ENCODE results near the gene ECE1.
"Not testable (repeated sequence)": the region's sequence is repeated elsewhere in the genome, so short reads cannot be mapped to it uniquely, and the experiment has no call there.

Gene ECE1

GRCh38 chr1:21216835-21217811 is 73.1 kb downstream of the ECE1 start:
- peak; percentile 20 for DNase-seq

- DNase-seq = peak; percentile 52
These were observed 78.1 kb downstream of the ECE1 start for GRCh38 chr1:21212126-21212525.

GRCh38 chr1:21208137-21208700 is 82.0 kb downstream of the ECE1 start:
- DNase-seq = not testable (repeated sequence)

GRCh38 chr1:21206117-21206516 is 84.1 kb downstream of the ECE1 start:
- peak; percentile 38 for DNase-seq

GRCh38 chr1:21205416-21205815 is 84.8 kb downstream of the ECE1 start:
- DNase-seq = no peak

- DNase-seq = no peak
These were observed 88.6 kb downstream of the ECE1 start for GRCh38 chr1:21201650-21202049.

- DNase-seq = peak; percentile 61
These were observed 89.0 kb downstream of the ECE1 start for GRCh38 chr1:21201238-21201637.

- DNase-seq = peak; percentile 9
These were observed 89.5 kb downstream of the ECE1 start for GRCh38 chr1:21200767-21201166.

GRCh38 chr1:21198929-21199328 is 91.3 kb downstream of the ECE1 start:
- no peak for DNase-seq

- no peak for DNase-seq
These were observed 97.4 kb downstream of the ECE1 start for GRCh38 chr1:21192871-21193270.

- no peak for DNase-seq
These were observed 98.0 kb downstream of the ECE1 start for GRCh38 chr1:21192284-21192683.

GRCh38 chr1:21190771-21191170 is 99.5 kb downstream of the ECE1 start:
- not testable (repeated sequence) for DNase-seq

GRCh38 chr1:21189906-21190500 is 100.3 kb downstream of the ECE1 start:
- no peak for DNase-seq

- no peak for DNase-seq
These were observed 100.8 kb downstream of the ECE1 start for GRCh38 chr1:21189421-21189820.

- no peak for DNase-seq
These were observed 102.0 kb downstream of the ECE1 start for GRCh38 chr1:21188235-21188634.

GRCh38 chr1:21185221-21185731 is 105.0 kb downstream of the ECE1 start:
- DNase-seq = no peak

- DNase-seq = no peak
These were observed 106.0 kb downstream of the ECE1 start for GRCh38 chr1:21184276-21184675.

GRCh38 chr1:21182181-21182731 is 108.0 kb downstream of the ECE1 start:
- DNase-seq = no peak

GRCh38 chr1:21178271-21178670 is 112.0 kb downstream of the ECE1 start:
- not testable (repeated sequence) for DNase-seq

- peak; percentile 92 for DNase-seq
These were observed 113.4 kb downstream of the ECE1 start, which contains the start of gene EIF4G3 for GRCh38 chr1:21176586-21177555. Gene EIF4G3 (minus strand): TSS chr1:21176897. CDS start chr1:21002742, 174,155 bp downstream.

- peak; percentile 12 for DNase-seq
These were observed 114.3 kb downstream of the ECE1 start for GRCh38 chr1:21175670-21176581.

Measured in HCEC 1CT (cell line).